GM10266 (cell line): ENCODE results near the gene GNG10.

Experiments
- DNase-seq: peaks from one replicate; pipeline ENCODE4 v3.0.0; 2012; ENCODE audit errors: extremely low spot score
- TF ChIP-seq, protein P1 (sequence below): IDR thresholded peaks from 2 replicates; pipeline ENCODE4 v1.5.1; 2012; ENCODE audit warnings: mild to moderate bottlenecking, low read depth; ENCODE audit not compliant: control insufficient read depth, insufficient read depth; ENCODE audit errors: missing control alignments

GNG10 gene

DNA sequence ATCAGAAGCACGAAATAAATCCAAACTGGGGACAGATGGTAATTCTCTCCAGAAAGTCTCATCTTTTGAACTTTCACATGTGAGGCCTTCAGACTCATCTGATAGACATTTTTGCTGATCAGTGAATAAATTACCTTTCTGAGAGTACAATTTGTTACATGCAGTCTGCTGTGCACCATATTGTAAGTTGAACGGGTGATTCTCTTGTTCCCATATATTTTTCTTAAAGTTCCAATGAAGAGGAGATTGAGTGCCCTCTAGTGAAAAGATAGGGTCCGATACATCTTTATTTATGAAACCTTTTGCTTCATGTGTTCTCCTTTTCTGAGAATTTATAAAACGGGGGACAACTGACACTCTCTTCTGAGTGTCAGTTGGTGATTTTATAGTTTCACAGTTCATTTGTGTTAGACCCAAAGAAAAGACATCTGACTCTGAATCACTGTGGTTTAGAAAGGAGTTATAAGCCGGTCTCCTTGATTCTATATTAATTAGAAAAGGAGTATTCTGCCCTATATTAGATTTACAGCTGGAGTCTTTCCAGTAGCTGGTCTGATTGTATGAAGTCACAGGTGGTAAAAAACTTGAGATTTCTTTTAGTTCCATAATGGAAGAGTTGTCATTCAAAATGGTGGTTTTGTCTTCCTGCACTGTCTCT, 30.4 kb downstream of the GNG10 start:
- peak; percentile 17 for DNase-seq
- TF ChIP-seq, protein P1, sequence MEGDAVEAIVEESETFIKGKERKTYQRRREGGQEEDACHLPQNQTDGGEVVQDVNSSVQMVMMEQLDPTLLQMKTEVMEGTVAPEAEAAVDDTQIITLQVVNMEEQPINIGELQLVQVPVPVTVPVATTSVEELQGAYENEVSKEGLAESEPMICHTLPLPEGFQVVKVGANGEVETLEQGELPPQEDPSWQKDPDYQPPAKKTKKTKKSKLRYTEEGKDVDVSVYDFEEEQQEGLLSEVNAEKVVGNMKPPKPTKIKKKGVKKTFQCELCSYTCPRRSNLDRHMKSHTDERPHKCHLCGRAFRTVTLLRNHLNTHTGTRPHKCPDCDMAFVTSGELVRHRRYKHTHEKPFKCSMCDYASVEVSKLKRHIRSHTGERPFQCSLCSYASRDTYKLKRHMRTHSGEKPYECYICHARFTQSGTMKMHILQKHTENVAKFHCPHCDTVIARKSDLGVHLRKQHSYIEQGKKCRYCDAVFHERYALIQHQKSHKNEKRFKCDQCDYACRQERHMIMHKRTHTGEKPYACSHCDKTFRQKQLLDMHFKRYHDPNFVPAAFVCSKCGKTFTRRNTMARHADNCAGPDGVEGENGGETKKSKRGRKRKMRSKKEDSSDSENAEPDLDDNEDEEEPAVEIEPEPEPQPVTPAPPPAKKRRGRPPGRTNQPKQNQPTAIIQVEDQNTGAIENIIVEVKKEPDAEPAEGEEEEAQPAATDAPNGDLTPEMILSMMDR = peak; percentile 25

DNA sequence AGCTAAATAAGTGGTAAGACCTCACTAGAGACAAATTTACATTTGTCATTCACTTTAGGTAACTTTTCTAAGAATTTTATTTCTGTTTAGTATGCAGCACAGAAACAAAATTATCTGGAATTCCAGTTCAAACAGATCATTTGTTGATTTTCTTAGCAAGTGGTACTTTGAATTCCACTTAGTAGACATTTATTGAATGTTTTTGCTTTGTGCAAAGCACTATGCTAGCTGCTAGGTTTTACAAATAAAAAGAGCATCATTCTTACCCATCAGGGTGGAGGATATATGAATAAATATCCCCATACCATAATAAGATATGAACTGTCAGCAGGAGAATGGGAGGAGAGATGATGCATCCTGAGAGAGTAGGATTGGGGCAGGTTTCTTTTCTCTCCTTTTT, 35.4 kb downstream of the GNG10 start:
- no peak for DNase-seq
- TF ChIP-seq, protein P1 = no peak

DNA sequence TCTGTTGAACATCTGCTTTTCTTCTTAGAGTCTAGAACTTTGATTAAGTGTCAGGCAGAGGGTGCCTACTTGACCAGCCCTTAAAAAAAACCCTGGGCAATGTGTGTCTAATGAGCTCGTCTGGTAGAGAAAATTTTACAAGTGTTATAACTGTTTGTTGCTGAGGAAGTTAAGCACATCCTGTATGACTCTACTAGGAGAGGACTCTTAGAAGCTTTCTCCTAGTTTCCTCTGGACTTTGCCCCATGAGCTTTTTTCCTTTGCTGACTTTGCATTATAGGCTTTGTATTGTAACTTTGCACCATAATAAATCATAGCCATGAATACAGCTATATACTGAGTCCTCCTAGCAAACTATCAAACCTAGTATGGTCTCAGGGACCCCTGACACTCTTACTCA, 39.4 kb downstream of the GNG10 start:
- TF ChIP-seq, protein P1 = no peak
- DNase-seq = no peak

DNA sequence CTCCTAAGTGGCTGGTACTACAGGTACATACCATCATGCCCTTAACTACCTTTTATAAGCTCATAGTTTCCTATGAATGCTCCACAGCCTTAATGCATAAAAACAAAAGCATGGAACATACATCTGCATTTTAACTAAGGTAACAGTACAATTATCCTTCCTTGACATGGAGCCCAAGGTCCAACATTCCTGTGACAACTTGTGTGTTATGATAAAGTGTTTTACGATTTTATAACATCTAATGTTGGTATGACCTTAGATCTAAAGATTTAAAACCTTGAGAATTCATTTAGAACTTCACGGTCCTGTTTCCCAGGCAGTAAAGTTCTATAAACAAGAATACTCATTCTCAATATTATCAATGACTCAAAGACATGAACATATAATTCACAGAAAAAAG, 43.1 kb downstream of the GNG10 start:
- TF ChIP-seq, protein P1 = no peak
- no peak for DNase-seq

DNA sequence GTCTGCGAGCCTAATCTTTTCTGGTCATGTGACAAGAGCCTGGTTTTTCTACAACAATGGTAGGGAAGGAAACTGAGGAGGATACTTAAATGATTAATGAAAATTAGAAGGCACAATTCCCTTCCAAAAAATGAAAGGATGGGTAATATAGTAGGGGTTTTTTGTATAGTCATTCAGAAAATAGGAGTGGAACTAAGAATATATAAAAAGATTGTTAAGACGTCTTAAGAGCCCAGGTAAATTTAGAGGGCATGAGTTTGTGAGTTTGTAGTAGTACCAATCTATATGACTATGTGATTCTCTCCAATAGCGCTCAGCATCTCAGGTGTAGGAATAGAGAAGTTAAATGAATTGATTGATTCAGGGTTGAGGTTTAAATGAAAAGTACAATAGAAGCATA, 50.1 kb downstream of the GNG10 start:
- no peak for DNase-seq
- TF ChIP-seq, protein P1 = no peak

DNA sequence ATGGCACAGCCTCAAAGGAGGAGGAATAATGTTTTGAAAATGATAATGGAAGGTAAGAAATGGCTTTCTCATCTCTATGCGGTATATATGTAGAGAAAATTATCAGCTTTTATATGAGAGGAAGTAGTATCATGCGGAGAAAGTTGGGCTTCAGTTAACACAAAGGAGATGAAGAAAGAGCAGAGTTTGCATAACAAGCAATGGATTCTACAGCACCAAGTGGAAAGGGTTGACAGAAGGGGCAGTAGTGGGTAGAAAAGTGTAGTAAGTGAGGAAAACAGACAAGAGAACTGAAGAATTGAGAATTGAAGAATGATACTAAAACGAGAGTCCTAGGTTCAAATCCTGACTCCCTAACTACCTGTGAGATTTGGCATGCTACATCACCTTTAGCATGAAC, 51.0 kb downstream of the GNG10 start:
- TF ChIP-seq, protein P1 = no peak
- no peak for DNase-seq

DNA sequence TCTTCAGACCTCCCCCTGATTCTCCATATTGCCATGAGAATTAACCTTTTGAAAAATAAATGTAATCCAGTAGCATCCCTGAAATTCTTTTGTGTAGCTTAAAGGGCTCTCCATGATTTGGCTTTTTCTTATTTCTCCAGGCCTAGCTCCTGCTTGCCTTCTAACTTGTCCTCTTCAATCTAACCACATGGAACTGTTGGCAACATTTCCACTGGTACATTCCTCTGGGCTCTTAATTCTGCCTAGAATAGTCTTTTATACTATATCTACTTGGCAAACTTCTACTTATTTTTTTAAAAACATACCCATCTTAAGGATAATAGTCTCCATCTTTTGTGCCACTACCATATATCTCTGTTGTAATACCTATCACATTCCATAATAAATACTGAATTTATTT, 54.1 kb downstream of the GNG10 start:
- TF ChIP-seq, protein P1 = no peak
- no peak for DNase-seq
